ENCODE measurements around the gene PTCD2. TPM values are rescaled to one million over a fixed set of nuclear protein-coding genes. Genes with fewer than 3 reads are reported as not detected.

PTCD2 gene
- total RNA-seq, 2 experiments from 2014 or later, result 8.9 to 9.8 TPM

DNA sequence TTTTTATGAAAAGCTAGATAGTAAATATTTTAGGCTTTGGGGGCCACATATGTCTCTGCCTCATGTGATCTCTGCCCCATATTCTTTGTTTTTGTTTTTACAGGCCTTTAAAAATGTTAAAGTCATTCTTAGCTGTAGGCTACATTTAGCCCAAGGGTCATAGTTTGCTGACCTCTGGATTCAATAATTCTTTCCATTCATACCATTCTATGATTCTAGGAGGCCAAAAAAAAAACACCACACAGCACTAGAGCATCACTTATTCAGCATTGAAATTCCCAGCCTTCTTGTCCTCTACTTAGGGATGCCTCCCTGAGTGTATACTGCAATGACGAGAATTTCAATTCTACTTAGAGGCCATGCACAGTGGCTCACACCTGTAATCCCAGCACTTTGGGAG is 17.0 kb downstream of the PTCD2 start:
- H3K36me3 Mint-ChIP-seq, result peaks cover 11% of the 10 kb centered on the region

DNA sequence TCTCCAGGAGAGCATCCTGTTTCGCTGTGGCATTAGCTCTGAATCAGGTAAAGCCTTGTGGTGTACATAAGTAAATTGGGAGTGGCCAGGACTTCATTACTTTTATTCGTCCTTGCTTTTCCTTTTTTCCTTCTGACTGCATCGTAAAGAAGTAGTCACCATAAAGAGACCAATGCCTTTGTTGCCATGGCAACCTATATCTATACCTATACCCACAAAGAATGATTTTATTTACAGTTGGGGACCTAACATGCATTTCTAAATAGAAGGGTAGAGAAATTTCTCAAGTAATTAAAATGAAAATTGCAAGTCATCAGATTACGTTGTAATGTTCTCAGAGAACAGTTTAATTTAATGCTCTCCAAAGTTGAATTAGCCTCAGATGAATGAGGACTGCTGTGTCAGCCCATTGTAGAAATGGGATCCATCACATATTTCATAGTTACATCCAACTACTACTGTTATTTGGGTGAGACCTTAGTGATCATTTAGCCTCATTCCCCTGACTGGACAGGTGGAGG is 18.6 kb downstream of the PTCD2 start:
- H3K27me3 Mint-ChIP-seq, result no peaks in the 10 kb centered on the region
- H3K27ac Mint-ChIP-seq, result no peak overlapping the region
- no peak for DNase-seq
- H3K9me3 Mint-ChIP-seq, result no peaks in the 10 kb centered on the region
- H3K4me3 Mint-ChIP-seq, result no peak overlapping the region
- no peaks in the 10 kb centered on the region for H3K4me1 Mint-ChIP-seq
- peaks cover 11% of the 10 kb centered on the region for H3K36me3 Mint-ChIP-seq
- no peak for ATAC-seq (ENCODE audit: low read depth)
- POLR2A ChIA-PET, result no interaction called here

More for the DNA sequence above, 17.0 kb downstream of the PTCD2 start:
- no peaks in the 10 kb centered on the region for H3K27me3 Mint-ChIP-seq
- no peak for DNase-seq
- POLR2A ChIA-PET, result no interaction called here
- no peak overlapping the region for H3K27ac Mint-ChIP-seq
- no peaks in the 10 kb centered on the region for H3K9me3 Mint-ChIP-seq
- no peak for ATAC-seq (ENCODE audit: low read depth)
- no peak overlapping the region for H3K4me3 Mint-ChIP-seq
- H3K4me1 Mint-ChIP-seq, result no peaks in the 10 kb centered on the region

DNA sequence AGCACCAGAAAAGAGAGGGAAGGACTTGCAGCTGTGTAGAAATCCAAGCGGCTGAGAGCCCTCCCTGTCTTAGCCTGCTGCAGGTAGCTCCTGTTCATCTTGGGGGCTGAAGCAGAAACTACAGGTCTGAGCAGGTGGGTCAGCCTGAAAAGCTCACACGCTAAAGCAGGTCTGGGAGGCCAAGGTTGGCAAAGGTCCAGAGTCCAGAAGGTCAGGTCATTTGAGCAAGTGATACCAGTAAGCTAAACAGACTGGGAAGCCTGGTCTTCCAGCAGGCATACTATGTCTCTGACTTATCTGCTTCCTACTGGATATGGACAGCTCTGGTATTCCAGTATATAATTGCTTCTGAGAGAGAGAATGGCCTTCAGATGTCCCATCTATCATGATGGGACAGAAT is 26.2 kb downstream of the PTCD2 start:
- H3K36me3 Mint-ChIP-seq, result peaks cover 24% of the 10 kb centered on the region
- no peak overlapping the region for H3K27ac Mint-ChIP-seq
- peaks cover 5% of the 10 kb centered on the region for H3K4me1 Mint-ChIP-seq
- H3K9me3 Mint-ChIP-seq, result no peaks in the 10 kb centered on the region
- ATAC-seq (ENCODE audit: low read depth) (no peak), DNase-seq (no peak)
- H3K27me3 Mint-ChIP-seq, result no peaks in the 10 kb centered on the region
- POLR2A ChIA-PET, result no interaction called here
- no peak overlapping the region for H3K4me3 Mint-ChIP-seq

DNA sequence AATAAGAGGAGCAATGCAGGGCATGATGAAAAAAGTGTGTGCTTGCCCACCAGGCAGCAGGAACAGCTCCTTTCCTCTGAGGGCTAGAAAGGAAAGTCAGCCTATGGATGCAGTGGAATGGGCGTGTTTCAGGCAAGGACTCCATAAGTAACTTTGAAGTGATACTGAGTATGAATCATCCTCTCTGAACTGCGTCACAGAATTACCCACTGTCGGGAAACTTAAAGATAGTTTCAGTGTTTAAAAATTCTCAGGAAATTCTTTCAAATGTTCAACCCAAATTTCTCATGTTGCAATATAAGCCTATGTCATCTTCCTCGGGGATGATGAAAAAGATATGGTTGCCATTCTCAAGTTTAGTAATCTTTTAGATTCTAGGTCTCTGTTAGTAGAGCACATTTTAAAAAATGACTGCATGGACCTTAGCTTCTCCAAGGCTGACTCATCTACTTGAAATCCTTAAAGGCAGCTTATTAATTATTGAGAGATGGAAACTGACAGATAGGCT is 27.7 kb downstream of the PTCD2 start:
- DNase-seq (no peak), ATAC-seq (ENCODE audit: low read depth) (no peak)
- no peak overlapping the region for H3K27ac Mint-ChIP-seq
- no peak overlapping the region for H3K4me3 Mint-ChIP-seq
- POLR2A ChIA-PET, result no interaction called here
- H3K9me3 Mint-ChIP-seq, result no peaks in the 10 kb centered on the region
- H3K4me1 Mint-ChIP-seq, result peaks cover 5% of the 10 kb centered on the region
- no peaks in the 10 kb centered on the region for H3K27me3 Mint-ChIP-seq
- peaks cover 24% of the 10 kb centered on the region for H3K36me3 Mint-ChIP-seq

DNA sequence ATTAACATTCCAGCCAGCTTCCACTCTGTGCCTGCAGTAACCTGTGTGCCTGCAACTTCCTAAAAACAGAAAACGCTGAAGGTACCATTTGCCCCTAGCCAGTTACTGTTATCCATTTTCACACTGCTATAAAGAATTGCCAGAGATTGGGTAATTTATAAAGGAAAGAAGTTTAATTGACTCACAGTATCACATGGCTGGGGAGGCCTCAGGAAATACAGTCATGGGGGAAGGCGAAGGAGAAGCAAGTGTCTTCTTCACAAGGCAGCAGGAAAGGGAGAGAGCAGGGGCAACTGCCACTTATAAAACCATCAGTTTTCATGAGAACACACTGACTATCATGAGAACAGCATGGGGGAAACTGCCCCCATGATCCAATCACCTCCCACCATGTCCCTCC is 31.2 kb downstream of the PTCD2 start:
- Mint-ChIP-seq H3K9me3 (no peaks in the 10 kb centered on the region), H3K4me1 (peaks cover 5% of the 10 kb centered on the region), H3K4me3 (no peak overlapping the region), H3K27me3 (no peaks in the 10 kb centered on the region), H3K36me3 (peaks cover 9% of the 10 kb centered on the region), H3K27ac (no peak overlapping the region)
- no peak for DNase-seq
- POLR2A ChIA-PET, result no interaction called here
- ATAC-seq (ENCODE audit: low read depth), result no peak

DNA sequence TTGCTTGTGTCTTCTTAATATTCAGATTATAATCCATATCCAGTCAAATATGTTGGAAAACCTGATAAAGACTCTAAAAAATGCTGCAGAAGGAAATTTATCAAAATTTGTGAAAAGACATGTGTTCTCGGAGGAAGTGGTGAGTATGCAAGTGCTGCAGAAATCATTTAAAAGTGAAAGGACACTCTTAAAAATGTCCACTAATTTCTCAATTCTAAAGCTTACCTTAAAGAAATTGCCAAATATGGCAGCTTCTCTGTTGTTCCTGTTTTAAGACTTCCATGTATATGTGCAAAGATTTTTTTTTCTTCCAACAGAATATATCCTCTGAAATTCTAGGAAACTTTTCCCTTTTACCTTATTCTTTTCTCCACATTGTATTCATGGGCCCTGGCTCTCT is 32.4 kb downstream of the PTCD2 start:
- POLR2A ChIA-PET, result no interaction called here
- no peaks in the 10 kb centered on the region for H3K27me3 Mint-ChIP-seq
- ATAC-seq (ENCODE audit: low read depth) (no peak), DNase-seq (no peak)
- no peak overlapping the region for H3K27ac Mint-ChIP-seq
- H3K4me3 Mint-ChIP-seq, result no peak overlapping the region
- H3K4me1 Mint-ChIP-seq, result peaks cover 5% of the 10 kb centered on the region
- no peaks in the 10 kb centered on the region for H3K9me3 Mint-ChIP-seq
- H3K36me3 Mint-ChIP-seq, result peaks cover 7% of the 10 kb centered on the region

DNA sequence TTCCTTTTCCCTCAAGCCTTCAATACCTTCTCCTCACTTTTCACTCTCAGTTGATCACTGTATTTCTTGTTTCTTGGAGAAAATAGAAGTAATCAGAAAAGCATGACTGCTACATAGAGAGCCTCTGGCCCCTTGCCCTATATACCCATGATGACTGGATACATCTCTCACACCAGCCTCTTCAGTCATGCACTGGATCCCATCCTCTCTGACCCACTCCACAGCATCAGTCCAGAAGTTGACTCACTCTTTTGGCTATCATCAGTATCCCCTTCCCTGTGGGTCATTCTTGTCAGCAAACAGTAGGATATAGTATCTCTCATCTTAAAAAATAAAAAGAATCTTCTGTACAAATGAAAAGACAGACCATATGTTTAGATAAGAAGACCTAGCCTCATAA is 32.9 kb downstream of the PTCD2 start:
- no peak for DNase-seq
- peaks cover 5% of the 10 kb centered on the region for H3K4me1 Mint-ChIP-seq
- peaks cover 8% of the 10 kb centered on the region for H3K36me3 Mint-ChIP-seq
- no peaks in the 10 kb centered on the region for H3K27me3 Mint-ChIP-seq
- H3K27ac Mint-ChIP-seq, result no peak overlapping the region
- no peak overlapping the region for H3K4me3 Mint-ChIP-seq
- ATAC-seq (ENCODE audit: low read depth), result no peak
- no peaks in the 10 kb centered on the region for H3K9me3 Mint-ChIP-seq
- POLR2A ChIA-PET, result no interaction called here

DNA sequence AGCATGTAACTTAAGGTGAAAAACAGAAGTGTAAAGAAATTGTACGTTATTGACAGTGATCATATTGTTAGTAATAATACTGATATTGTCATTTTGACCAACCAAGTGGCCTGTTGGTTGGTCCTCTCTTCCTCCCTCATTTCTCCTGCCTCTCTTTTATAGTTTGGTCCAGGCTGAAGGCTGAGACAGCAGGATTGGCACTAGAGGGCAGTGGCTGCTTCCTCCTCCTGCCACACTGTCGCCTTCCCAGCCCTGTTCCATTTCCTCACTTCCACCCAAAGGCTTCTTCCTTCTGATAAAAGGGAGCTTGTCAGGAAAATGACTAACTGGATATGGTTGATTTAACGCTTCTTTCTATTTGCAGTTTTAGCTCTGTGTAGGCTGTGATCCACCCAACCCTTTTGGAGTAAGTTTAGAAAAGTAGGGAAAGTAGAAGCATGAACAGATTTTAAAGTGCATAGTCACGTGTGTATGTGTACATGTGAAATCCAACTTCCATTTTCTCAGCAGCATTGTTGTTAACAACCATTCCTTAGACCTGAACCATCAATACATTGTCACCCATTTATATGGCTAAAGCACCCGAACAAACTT is 35.6 kb downstream of the PTCD2 start:
- H3K27me3 Mint-ChIP-seq, result no peaks in the 10 kb centered on the region
- DNase-seq, result no peak
- POLR2A ChIA-PET, result no interaction called here
- ATAC-seq (ENCODE audit: low read depth), result no peak
- peaks cover 8% of the 10 kb centered on the region for H3K36me3 Mint-ChIP-seq
- no peak overlapping the region for H3K27ac Mint-ChIP-seq
- H3K9me3 Mint-ChIP-seq, result no peaks in the 10 kb centered on the region
- H3K4me1 Mint-ChIP-seq, result no peaks in the 10 kb centered on the region
- H3K4me3 Mint-ChIP-seq, result no peak overlapping the region

DNA sequence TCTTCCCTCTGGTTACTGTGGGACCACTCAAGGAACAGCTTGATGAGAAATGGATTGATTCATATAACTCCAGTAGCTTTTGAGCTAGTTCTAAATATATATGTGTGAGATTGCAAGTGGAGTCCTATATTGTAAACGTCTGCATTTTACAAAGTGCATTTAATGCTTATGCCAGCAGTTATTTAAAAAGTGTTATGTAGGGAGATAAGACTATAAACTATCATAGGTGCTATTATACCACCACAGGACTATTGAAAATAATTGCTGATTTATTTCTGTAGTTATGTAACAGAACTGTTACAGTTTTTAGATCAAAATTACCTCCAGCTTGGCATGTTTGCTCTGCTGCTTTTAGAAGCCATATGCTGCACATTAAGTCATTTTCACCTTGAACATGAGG is 36.2 kb downstream of the PTCD2 start:
- Mint-ChIP-seq H3K4me1 (no peaks in the 10 kb centered on the region), H3K4me3 (no peak overlapping the region), H3K9me3 (no peaks in the 10 kb centered on the region), H3K27me3 (no peaks in the 10 kb centered on the region), H3K36me3 (peaks cover 10% of the 10 kb centered on the region), H3K27ac (no peak overlapping the region)
- ATAC-seq (ENCODE audit: low read depth) (no peak), DNase-seq (no peak)
- POLR2A ChIA-PET, result no interaction called here

DNA sequence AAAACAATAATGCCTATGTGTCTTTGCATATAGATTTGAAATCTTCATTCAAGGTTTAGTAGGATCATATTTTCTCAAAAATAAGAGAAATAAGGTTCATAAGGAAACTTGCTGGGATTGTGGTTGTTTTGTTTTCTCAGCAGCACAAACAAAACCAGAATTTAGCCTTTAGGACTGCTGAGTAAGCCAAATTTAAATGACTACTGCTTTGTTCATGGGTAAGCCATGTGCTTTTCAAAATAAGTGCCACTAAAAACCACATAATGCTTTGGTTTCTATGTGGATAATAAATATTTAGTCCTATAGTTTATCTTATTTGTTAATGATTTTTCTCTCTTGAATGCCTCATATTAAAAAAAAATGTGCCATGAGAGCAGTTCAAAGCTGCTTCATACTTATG is 38.8 kb downstream of the PTCD2 start:
- Mint-ChIP-seq H3K4me1 (no peaks in the 10 kb centered on the region), H3K9me3 (no peaks in the 10 kb centered on the region), H3K27me3 (no peaks in the 10 kb centered on the region), H3K4me3 (no peak overlapping the region), H3K27ac (no peak overlapping the region), H3K36me3 (peaks cover 22% of the 10 kb centered on the region)
- no peak for ATAC-seq (ENCODE audit: low read depth)
- POLR2A ChIA-PET, result no interaction called here
- no peak for DNase-seq

DNA sequence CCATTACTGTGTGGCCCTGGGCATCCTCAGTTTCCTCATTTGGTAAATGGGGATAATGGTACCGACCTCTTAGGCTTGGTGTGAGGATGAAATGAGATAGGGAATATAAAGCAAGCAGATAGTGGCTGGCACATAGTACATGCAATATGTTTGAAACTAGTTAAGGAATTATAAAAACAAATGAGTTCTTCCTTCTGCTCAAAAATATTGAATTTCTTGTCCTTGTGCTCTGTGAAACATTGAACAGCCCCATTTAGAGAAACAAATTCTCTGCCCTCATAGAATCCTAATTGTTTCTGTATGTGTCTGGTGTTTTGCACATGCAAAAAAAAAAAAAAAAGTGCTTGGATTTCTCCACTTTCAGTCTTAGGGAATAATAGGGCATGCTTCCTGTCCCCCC is 39.7 kb downstream of the PTCD2 start:
- H3K36me3 Mint-ChIP-seq, result peaks cover 22% of the 10 kb centered on the region
- POLR2A ChIA-PET, result no interaction called here

DNA sequence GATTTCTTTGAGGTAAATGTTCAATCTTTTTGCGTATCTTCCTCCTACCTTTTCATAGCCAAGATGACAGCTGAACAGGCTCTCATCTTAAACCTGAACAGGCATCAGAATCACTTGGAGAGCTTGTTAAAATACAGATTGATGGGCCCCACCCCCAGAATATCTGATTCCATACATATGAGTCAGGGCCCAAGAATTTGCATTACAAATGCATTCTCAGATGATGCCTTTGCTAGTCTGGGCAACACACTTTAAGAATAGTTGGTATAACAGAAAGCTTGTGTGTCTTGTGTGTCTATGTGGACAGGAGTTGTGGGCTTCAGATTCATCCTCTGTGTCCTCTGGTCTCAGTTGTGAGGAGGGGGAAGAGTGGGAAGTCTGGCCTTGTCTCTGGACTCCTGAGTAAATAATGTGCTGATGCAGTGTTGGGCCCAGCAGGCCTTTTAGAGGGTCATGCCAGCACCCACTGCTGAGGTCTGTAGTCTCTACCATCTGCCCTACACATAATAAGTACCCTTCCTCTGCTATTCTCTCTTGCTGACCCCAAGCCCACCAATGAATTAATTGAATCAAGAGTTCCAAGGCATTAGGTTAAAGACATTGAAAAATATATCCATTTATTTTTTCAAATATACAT is 43.1 kb downstream of the PTCD2 start:
- POLR2A ChIA-PET, result no interaction called here
- H3K27ac Mint-ChIP-seq, result no peak overlapping the region
- ATAC-seq (ENCODE audit: low read depth), result no peak
- H3K27me3 Mint-ChIP-seq, result no peaks in the 10 kb centered on the region
- no peaks in the 10 kb centered on the region for H3K9me3 Mint-ChIP-seq
- no peak for DNase-seq
- no peak overlapping the region for H3K4me3 Mint-ChIP-seq
- H3K36me3 Mint-ChIP-seq, result peaks cover 21% of the 10 kb centered on the region
- H3K4me1 Mint-ChIP-seq, result peaks cover 4% of the 10 kb centered on the region

More for the DNA sequence above, 39.7 kb downstream of the PTCD2 start:
- H3K4me1 Mint-ChIP-seq, result no peaks in the 10 kb centered on the region
- no peak overlapping the region for H3K4me3 Mint-ChIP-seq
- H3K27ac Mint-ChIP-seq, result no peak overlapping the region
- no peak for DNase-seq
- ATAC-seq (ENCODE audit: low read depth), result no peak
- H3K27me3 Mint-ChIP-seq, result no peaks in the 10 kb centered on the region
- no peaks in the 10 kb centered on the region for H3K9me3 Mint-ChIP-seq

DNA sequence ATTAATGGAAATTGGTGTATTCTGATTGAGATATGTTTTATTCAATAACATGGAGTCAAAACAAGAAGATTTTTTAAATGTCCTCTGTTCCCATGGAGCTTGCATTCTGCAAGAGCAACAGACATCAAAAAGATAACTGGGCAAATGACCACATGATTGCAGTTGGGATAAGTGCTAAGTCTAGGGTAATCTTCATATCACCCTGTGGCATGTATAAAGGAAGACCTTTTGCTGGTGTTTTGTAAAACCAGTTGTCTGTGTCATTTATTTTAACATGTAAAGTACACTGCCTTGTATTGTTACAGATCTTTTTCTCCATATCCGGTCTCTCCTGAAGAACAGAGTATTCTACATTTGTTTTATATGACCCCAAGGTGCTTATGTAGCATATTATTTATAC is 44.0 kb downstream of the PTCD2 start:
- H3K27ac Mint-ChIP-seq, result no peak overlapping the region
- H3K9me3 Mint-ChIP-seq, result no peaks in the 10 kb centered on the region
- POLR2A ChIA-PET, result no interaction called here
- H3K36me3 Mint-ChIP-seq, result peaks cover 22% of the 10 kb centered on the region
- no peak for ATAC-seq (ENCODE audit: low read depth)
- no peaks in the 10 kb centered on the region for H3K27me3 Mint-ChIP-seq
- H3K4me3 Mint-ChIP-seq, result no peak overlapping the region
- no peak for DNase-seq
- H3K4me1 Mint-ChIP-seq, result peaks cover 4% of the 10 kb centered on the region

DNA sequence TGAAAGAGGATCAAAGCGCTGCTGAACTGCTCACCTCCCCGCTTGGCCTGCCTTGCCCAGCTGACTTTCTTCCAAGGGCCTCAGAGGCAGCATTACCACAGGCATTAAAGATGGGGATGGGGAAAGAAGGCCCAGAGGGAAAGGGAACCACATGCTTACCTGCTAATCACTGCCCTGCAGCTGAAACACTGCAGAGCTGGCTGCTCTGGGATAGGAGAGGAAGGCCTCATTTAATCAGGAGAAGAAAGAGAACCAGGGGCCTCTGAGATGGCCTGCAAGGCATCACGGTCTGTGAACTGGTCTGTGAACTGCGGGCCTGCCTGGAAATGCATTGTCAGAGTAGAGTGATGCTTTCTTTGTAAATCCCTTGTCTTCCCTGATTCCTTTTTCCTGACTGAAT is 44.8 kb downstream of the PTCD2 start:
- peaks cover 4% of the 10 kb centered on the region for H3K4me1 Mint-ChIP-seq
- no peaks in the 10 kb centered on the region for H3K9me3 Mint-ChIP-seq
- no peak overlapping the region for H3K27ac Mint-ChIP-seq
- H3K27me3 Mint-ChIP-seq, result no peaks in the 10 kb centered on the region
- POLR2A ChIA-PET, result no interaction called here
- no peak overlapping the region for H3K4me3 Mint-ChIP-seq
- ATAC-seq (ENCODE audit: low read depth), result no peak
- no peak for DNase-seq
- H3K36me3 Mint-ChIP-seq, result peaks cover 17% of the 10 kb centered on the region

Data from activated naive CD8-positive, alpha-beta T cell treated with anti-CD3 and anti-CD28 coated beads, Interleukin-2, amount 10 ng/mL, durations not matched to agents 7 days and 5 days (primary cell).